NCI-H1092 (cell line): ENCODE data around the gene POU2F3.

Source experiments
- DNase-seq: peaks from one replicate; lab custom pipeline; 2025; lab: John Stamatoyannopoulos, UW

Gene POU2F3

GRCh38 chr11:120210626-120211521 lies 29.1 kb upstream of the POU2F3 start, which contains the start of gene OAF:
TSS of gene OAF (plus strand) at chr11:120211032. CDS start at chr11:120211280, 248 bp downstream.
- DNase-seq, result peak; percentile 22

GRCh38 chr11:120211522-120212258 lies 28.2 kb upstream of the POU2F3 start:
- no peak for DNase-seq

GRCh38 chr11:120212259-120212878 lies 27.6 kb upstream of the POU2F3 start:
- no peak for DNase-seq

DNA sequence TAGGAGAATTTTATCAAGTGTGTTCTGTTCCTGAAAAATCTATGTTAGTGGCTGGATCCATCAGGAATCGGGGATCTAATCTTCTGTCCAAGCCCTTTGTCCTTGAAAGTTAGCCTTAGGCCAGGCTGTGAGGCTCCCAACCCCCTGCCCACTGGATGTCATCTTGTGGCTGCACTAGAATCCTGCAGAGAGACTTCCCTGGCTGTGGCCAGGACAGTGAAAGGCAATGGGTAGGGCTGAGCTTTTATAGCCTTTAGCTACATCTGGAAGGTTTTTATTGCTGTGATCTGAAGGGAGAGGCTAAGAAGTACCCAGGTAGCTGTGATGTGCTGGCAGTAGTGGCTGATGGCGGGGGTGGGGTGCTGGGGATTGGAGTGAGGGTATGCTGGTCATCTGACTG lies 27.0 kb upstream of the POU2F3 start:
- no peak for DNase-seq

- no peak for DNase-seq
These were observed 25.4 kb upstream of the POU2F3 start for GRCh38 chr11:120214581-120214980.

GRCh38 chr11:120215634-120216033 lies 24.3 kb upstream of the POU2F3 start:
- DNase-seq, result no peak

DNA sequence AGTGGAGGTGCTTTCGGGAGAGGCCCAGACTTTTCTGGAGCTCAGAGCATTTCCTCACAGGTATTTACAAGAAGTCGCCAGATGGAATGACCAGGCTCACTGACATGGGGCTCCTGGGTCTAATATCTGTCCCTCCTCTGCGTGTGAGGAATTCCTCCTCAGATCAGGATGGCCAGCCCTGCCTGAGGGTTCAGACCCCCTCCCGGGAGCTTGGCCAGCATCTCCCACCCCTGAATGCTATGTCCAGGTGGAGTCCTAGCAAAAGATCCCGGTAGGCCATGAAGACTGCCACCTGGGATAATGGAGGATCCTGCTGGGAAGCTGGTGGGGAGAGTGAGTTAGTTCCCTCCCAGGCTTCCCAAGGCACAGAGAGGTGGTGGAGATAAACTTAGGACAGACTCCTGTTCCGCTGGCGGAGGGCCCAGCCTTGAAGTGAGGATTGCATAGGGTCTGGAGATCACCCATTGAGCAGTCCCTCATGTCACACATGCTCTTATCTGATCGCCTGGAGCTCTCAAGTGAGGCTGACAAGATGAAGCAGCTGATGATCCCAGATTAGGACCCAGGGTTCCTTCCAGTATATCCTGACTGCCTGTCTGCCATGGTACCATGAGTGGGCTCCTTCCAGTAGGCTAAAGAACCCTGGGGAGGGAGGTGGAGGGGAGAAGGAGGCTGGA lies 23.4 kb upstream of the POU2F3 start:
- no peak for DNase-seq

GRCh38 chr11:120217526-120217925 lies 22.4 kb upstream of the POU2F3 start:
- DNase-seq, result no peak

DNA sequence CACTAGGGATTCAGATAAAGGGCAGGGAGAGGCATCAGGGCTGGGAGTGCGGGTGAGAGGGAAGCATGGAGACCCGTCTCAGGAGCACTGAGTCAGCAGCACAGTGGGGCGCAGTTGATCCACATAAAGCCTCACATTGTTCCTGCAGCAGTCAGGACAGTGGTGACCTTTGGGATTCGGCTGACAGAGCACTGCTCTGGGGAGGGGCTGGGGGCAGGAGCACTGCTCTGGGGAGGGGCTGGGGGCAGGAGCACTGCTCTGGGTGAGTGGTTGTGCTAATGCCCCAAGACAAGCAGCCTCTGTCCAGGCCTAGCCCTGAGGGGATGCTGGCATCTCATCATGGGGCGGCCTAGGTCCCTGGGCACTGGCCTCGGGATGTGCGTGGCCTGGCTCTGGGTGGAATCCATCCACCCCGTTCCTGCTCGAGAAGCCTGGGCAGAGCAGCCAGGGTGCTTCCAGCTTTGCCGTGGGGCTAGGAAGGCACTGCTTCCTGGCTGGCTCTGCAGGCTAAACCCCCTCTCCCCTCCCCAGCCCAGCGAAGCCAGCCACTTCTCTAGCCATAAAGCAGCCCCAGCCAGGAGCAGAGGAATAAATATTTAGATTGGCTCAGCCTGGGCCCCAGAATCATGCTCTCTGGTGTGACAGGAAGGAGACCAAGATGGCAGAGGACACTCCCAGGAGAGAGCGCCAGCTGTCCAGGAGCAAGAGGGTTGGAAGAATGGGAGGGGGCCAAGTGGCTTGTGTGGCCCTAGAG lies 21.8 kb upstream of the POU2F3 start:
- DNase-seq, result peak; percentile 54

- DNase-seq, result no peak
These were observed 21.3 kb upstream of the POU2F3 start for GRCh38 chr11:120218695-120219033.

DNA sequence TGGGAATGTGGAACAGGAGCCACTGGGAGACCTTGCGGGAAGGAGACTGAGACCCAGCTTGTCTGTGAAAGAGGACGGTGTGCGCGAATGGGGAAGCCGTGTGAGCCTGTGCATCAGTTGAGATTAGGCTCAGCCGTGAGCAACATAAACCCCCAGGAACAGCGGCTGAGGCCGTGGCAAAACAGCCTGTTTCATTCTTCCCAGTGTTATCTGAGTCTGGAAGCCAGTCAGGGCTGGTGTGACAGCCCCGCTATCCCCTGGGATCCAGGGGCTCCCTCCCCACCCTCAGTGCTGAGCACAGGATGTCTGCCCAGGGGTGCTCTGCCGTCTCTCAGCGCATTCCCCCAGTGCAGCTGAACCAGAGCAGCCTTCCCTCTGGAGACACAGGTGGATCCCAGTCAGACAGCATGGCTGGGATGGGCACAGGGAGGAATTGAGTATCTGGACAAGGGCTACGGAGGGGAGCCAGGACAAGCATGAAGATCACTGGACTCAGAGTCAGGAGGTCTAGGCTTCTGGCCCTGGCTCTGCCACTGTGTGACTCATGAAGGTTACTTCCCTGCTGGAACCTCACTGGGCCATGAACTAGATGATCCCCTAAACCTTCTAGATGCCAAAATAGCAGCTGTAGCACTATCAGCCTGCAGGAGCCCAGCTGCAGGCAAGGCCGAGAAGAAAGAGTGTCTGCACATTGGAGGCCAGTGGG lies 20.6 kb upstream of the POU2F3 start:
- no peak for DNase-seq

DNA sequence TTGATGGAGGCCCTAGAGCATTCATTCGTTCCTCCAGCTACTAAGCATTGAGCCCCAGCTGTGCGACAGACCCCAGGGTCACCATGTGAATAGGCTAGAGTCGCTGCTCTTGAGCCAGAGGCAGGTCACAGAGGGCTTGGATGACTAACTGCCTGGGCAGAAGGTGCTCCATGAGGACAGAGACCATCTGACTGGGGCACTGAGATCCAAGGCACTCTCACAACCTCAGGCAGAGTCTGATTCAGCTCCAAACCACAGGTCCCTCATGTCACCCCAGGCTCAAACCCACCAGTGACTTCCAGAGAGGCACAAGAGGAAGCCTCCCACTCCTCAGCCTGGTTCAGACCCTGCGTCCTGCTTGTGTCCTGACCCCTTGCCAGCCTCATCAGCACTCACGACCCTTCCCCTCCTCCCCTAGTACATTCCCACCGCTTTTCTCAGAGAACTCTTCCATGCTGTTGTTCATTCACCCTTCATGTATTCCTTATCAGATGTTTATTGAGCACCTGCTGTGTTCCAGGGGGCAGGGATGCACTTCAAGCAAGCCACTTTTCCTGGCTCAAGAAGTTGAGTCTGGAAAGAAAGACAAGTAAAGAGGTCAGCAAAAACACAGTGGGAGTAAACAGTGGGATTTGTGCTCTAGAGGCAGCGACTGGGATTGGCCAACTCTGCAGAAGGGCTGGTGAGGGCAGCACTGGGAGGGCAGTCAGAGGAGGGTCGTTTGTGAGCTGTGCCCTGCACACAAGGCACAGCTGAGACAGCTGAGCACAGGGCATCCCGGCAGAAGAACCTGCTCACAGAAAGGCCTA lies 19.8 kb upstream of the POU2F3 start:
- no peak for DNase-seq

DNA sequence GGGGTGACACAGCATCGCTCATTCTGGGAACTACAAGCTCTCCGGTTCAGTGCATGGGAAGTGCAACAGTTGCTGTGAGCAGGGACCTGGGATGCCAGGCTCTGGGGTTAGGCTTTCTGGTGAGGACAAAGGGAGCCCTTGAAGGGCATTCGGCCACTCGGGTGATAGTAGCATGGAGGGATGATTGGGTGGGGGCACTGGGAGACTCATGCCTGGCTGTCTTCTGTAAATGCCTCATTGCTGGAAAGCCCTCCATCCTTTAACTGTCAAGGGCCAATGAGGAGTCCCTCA lies 19.2 kb upstream of the POU2F3 start:
- no peak for DNase-seq

DNA sequence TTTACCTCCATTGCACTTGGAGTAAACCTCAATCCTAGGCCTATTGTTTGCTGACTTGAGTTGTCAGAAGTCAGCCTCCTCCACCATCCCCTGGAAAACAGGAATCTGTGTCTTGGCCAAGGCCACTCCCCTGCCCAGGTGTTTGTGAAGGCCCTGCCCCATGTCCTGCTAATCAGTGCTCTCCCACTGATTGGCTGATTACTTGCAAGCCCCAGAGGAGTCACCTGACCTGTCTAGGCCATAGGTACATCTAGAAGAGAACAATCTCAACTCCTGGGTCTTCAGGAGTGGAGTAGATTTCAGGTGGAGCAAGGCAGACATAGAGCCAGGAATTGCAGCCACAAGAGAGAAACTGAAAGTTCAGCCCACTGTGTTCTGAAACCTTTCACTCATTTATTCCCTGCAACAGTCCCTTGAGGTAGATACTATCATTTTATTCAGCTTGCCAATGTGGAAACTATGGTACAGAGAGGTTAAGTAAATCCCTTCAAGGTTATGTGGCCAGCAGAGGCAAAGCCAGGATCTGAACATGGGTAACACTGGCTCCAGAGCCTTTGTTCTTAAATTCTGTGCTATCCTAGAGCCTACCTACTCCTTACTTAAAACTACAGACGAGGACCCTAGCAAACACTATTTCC lies 18.7 kb upstream of the POU2F3 start:
- DNase-seq, result no peak

- no peak for DNase-seq
These were observed 17.0 kb upstream of the POU2F3 start for GRCh38 chr11:120222916-120223315.

- DNase-seq, result no peak
These were observed 16.1 kb upstream of the POU2F3 start for GRCh38 chr11:120223793-120224192.

DNA sequence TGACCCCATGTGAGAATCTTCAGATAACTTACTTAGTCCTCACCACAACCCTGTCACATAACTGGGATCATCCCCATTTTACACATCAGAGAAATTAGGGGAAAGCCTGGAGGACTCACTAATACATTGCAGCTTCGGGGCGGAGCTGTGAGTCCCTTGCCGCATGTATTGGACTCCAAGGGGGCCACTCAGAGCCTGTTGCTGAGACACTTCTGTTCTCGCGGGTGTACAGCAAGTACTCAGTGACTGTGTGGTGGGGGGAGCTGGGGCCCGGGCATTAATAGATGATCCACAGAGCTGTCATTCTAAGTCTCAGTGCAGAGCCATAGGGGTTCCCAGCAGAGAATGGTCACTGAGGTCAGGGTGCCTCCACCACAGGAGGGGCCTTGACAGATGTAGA lies 15.6 kb upstream of the POU2F3 start:
- no peak for DNase-seq

DNA sequence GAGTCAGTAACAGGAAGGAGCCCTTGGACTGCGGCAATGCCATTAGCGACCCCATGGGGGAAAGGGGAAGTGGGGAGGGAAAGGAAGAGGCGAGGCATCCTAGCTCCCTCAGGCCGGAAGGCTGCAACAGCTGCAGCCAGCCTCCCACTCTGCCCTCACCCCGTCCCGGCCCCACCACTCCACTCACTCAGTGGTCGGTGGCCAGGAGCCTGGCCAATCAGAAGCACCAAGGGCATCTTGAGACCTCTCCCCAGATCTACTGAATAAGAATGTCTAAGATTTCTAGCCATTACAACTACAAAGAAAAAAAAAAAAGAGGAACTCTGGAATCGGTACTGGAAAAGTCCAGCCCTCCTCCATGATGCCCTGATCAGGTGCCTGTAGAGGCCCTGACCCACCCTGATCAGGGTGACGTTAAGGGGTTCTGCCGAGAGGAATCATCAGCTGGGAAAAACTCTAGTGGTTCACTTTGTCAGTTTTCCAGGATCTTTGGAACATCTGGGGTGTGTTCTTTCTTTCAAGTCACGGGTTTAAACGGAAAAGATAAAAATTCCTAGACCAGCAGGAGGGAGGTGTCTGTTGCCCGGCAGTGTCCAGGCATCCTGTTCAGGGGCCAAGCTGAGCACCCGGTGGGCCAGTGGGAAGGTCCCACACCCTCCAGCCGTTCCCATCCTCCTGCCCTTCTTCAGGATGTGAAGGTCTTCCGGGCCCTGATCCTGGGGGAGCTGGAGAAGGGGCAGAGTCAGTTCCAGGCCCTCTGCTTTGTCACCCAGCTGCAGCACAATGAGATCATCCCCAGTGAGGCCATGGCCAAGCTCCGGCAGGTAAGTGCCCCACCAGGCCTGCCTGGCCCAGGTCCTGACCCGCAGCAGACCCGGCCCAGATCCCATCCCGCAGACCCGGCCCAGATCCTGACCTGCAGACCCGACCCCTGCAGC lies 14.7 kb upstream of the POU2F3 start:
- no peak for DNase-seq

DNA sequence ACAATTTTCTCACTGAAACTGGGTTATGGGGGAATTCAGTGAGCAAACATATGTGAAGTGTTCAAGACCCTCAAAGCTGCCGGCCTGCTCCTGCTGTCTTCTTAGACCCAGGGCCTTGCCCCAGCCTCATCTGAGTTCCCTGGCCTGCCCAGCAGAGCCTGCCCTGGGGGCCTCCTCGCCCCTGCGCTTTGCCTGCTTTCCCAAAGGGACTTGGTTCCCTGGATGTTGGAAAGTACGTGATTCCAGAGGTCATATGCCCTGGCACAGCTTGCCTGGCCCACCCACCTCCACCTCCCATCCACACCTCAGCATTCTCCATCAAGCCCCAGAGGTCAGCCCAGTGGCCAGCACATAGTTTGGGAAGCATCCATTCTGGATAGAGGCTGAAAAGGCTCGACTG lies 13.7 kb upstream of the POU2F3 start:
- DNase-seq, result no peak
